ENCODE data around the gene SERPINB3.
"Not testable (repeated sequence)": the region's sequence is repeated elsewhere in the genome, so short reads cannot be mapped to it uniquely, and the experiment has no call there.

- TF ChIP-seq POLR2A (IDR thresholded peaks at IDR 0.05); POLR2AphosphoS5 (IDR thresholded peaks at IDR 0.05; ENCODE audit: insufficient read depth in 1 of 2, low read depth in 1 of 2): not testable (repeated sequence)
These were observed at the start of gene SERPINB3 for GRCh38 chr18:63661750-63662149.

Measured in vagina (tissue), 2 donors.